Neuronal stem cell (in vitro differentiated cells): Measurements from ENCODE around the gene LSP1.
A peak's percentile ranks its signal among the peaks of the same experiment; 100 is the strongest.
"Not testable (repeated sequence)": the region's sequence is repeated elsewhere in the genome, so short reads cannot be mapped to it uniquely, and the experiment has no call there.

ENCODE experiments used
- DNase-seq: peaks from one replicate; pipeline ENCODE4 v3.0.0-alpha.2; 2013; ENCODE audit warnings: low spot score
- H2AFZ ChIP-seq: one replicate; pipeline ENCODE4 v1.6.1; 2013; ENCODE audit warnings: mild to moderate bottlenecking, low read length, inconsistent platforms
- H2AK5ac ChIP-seq: 2 replicates; pipeline ENCODE4 v1.6.1; 2013; ENCODE audit warnings: low read depth, mild to moderate bottlenecking, inconsistent platforms, low read length, moderate library complexity, mixed read lengths
- H2BK120ac ChIP-seq: 2 replicates; pipeline ENCODE4 v1.6.1; 2013; ENCODE audit warnings: low read depth, mild to moderate bottlenecking, inconsistent platforms, low read length, moderate library complexity, mixed read lengths
- H2BK12ac ChIP-seq: one replicate; pipeline ENCODE4 v1.6.1; 2013; ENCODE audit warnings: low read length, inconsistent platforms
- H2BK15ac ChIP-seq: 2 replicates; pipeline ENCODE4 v1.6.1; 2013; ENCODE audit warnings: mild to moderate bottlenecking, low read length, inconsistent platforms, mixed read lengths
- H2BK5ac ChIP-seq: one replicate; pipeline ENCODE4 v1.6.1; 2013; ENCODE audit warnings: inconsistent platforms, mild to moderate bottlenecking, low read length, moderate library complexity
- H3K14ac ChIP-seq: one replicate; pipeline ENCODE4 v1.6.1; 2013; ENCODE audit warnings: low read length, inconsistent platforms
- H3K18ac ChIP-seq: 2 replicates; pipeline ENCODE4 v1.6.1; 2013; ENCODE audit warnings: low read length, inconsistent platforms
- H3K23ac ChIP-seq: 2 replicates; pipeline ENCODE4 v1.6.1; 2013; ENCODE audit warnings: low read depth, mild to moderate bottlenecking, mixed read lengths, low read length, inconsistent platforms; ENCODE audit not compliant: poor library complexity
- H3K27ac ChIP-seq: replicated peaks from 3 replicates; pipeline ENCODE4 v1.5.1; 2013; ENCODE audit warnings: low read length, inconsistent platforms
- H3K27me3 ChIP-seq, 3 experiments: 2 replicates each; pipeline ENCODE4 v1.6.1; 2013; ENCODE audit warnings: low read length in 3 of 3, mild to moderate bottlenecking in 2 of 3, inconsistent platforms in 1 of 3, low read depth in 1 of 3, mixed read lengths in 1 of 3, moderate library complexity in 1 of 3; ENCODE audit not compliant: control insufficient read depth in 3 of 3, insufficient read depth in 3 of 3
- H3K36me3 ChIP-seq, 2 donors: replicated peaks in 1 of 2; 2 replicates each; pipeline ENCODE4 v1.6.1; 2013; ENCODE audit warnings: low read length in 2 of 2; ENCODE audit not compliant: control insufficient read depth in 2 of 2, insufficient read depth in 2 of 2
- H3K4ac ChIP-seq: 2 replicates; pipeline ENCODE4 v1.6.1; 2013; ENCODE audit warnings: inconsistent platforms, mild to moderate bottlenecking, low read length, moderate library complexity
- H3K4me1 ChIP-seq, 2 donors: 1 replicate in 1 of 2; 2 replicates in 1 of 2; pipeline ENCODE4 v1.6.1; 2013; ENCODE audit warnings: low read length in 2 of 2, low read depth in 1 of 2; ENCODE audit not compliant: control insufficient read depth in 2 of 2, insufficient read depth in 1 of 2
- H3K4me2 ChIP-seq: one replicate; pipeline ENCODE4 v1.6.1; 2013; ENCODE audit warnings: mild to moderate bottlenecking, low read length, inconsistent platforms; ENCODE audit not compliant: insufficient read depth, poor library complexity, severe bottlenecking
- H3K4me3 ChIP-seq, 2 donors: 2 replicates each; pipeline ENCODE4 v1.5.1; 2013; ENCODE audit warnings: low read length in 2 of 2, mild to moderate bottlenecking in 2 of 2, inconsistent platforms in 1 of 2, moderate library complexity in 1 of 2
- H3K79me1 ChIP-seq: one replicate; pipeline ENCODE4 v1.6.1; 2013; ENCODE audit warnings: low read depth, mild to moderate bottlenecking, inconsistent platforms, low read length, moderate library complexity
- H3K9ac ChIP-seq: one replicate; pipeline ENCODE4 v1.6.1; 2013; ENCODE audit warnings: mild to moderate bottlenecking, low read depth, low read length, inconsistent platforms; ENCODE audit not compliant: poor library complexity
- H3K9me3 ChIP-seq, 2 donors: replicated peaks in 1 of 2; 2 replicates each; pipeline versions ENCODE3 to v1.6.1; 2013; ENCODE audit warnings: low read length in 2 of 2, mild to moderate bottlenecking in 2 of 2, inconsistent platforms in 1 of 2, low read depth in 1 of 2, mixed read lengths in 1 of 2, moderate library complexity in 1 of 2; ENCODE audit not compliant: control insufficient read depth in 2 of 2, insufficient read depth in 1 of 2
- H4K8ac ChIP-seq: one replicate; pipeline ENCODE4 v1.6.1; 2013; ENCODE audit warnings: low read depth, mild to moderate bottlenecking, inconsistent platforms, low read length, moderate library complexity
- H4K91ac ChIP-seq: one replicate; pipeline ENCODE4 v1.6.1; 2013; ENCODE audit warnings: low read length, low read depth, mild to moderate bottlenecking, inconsistent platforms; ENCODE audit not compliant: poor library complexity
- WGBS, 2 donors: extraction: QIAGEN DNeasy Blood & Tissue Kit; methylation state at CpG; one replicate each; pipeline ENCODE4 v1.1.7; 2013; ENCODE audit warnings: missing lambda C conversion rate in 2 of 2, mixed read lengths in 1 of 2; ENCODE audit not compliant: insufficient read length in 2 of 2, insufficient replicate concordance in 1 of 2; ENCODE audit errors: extremely low coverage in 2 of 2; 5-methylcytosine and 5-hydroxymethylcytosine counted together

Gene LSP1

GRCh38 chr11:1813356-1813755, 39.5 kb upstream of the LSP1 start:
- H2BK12ac ChIP-seq, H4K8ac ChIP-seq, H2AK5ac ChIP-seq, H3K14ac ChIP-seq, H3K27ac ChIP-seq, H2AFZ ChIP-seq, H3K18ac ChIP-seq, H3K79me1 ChIP-seq, H2BK15ac ChIP-seq, H3K36me3 ChIP-seq, H3K4ac ChIP-seq, H4K91ac ChIP-seq, H3K4me2 ChIP-seq, H3K9ac ChIP-seq, H3K4me1 ChIP-seq, H2BK120ac ChIP-seq, H3K23ac ChIP-seq, H3K4me3 ChIP-seq, H3K9me3 ChIP-seq, DNase-seq, H2BK5ac ChIP-seq: not testable (repeated sequence)
- H3K27me3 ChIP-seq: peaks cover 0 to 11% (median 0%) of the 10 kb centered on the region in 3 experiments
- WGBS, 2 donors: no CpG with 5 or more reads among the region's 9 CpGs

GRCh38 chr11:1814691-1815090, 38.2 kb upstream of the LSP1 start:
- H4K8ac ChIP-seq: no peak overlapping the region

DNA sequence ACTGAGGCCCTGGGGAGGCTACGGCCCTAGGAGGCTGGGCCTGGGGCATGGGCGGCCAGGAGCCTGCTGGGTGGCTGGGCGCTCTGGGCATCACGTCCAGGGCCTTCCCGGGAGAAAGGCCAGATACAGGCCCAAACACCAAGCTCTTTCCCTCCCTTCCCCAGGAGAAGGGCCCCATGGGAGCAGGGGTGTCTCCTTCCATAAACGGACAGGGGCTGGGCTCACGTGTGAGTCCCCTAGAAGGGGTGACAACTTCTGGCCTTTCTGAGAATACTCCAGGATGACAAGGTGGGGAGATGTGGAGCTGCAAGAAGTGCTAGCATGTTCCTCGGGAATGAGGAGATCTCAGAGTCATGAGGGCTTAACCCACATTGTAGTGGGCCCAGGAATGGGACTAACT, 37.6 kb upstream of the LSP1 start:
- no peak overlapping the region for H3K4me3 ChIP-seq
- H3K18ac ChIP-seq: peak overlapping the region; percentile 57
- H3K27me3 ChIP-seq: peaks cover 0 to 13% (median 0%) of the 10 kb centered on the region in 3 experiments
- peak overlapping the region; percentile 69 for H2BK15ac ChIP-seq
- no peak overlapping the region for H3K14ac ChIP-seq
- H4K8ac ChIP-seq: no peak overlapping the region
- no CpG with 5 or more reads among the region's 8 CpGs for WGBS, 2 donors
- no peak overlapping the region for H3K4ac ChIP-seq
- H3K23ac ChIP-seq: no peak overlapping the region
- H3K79me1 ChIP-seq: no peaks in the 10 kb centered on the region
- H3K4me1 ChIP-seq: no peaks in the 10 kb centered on the region
- H3K9ac ChIP-seq: no peak overlapping the region
- H2AK5ac ChIP-seq: peak overlapping the region; percentile 82
- H2BK120ac ChIP-seq: no peak overlapping the region
- H3K27ac ChIP-seq: no peak overlapping the region
- DNase-seq: no peak
- H2AFZ ChIP-seq: no peak overlapping the region
- no peak overlapping the region for H4K91ac ChIP-seq
- no peak overlapping the region for H3K4me2 ChIP-seq
- H3K36me3 ChIP-seq: no peaks in the 10 kb centered on the region
- H2BK12ac ChIP-seq: no peak overlapping the region
- H2BK5ac ChIP-seq: no peak overlapping the region
- H3K9me3 ChIP-seq: peaks cover 0 to 6% of the 10 kb centered on the region in 2 donors

More at GRCh38 chr11:1814691-1815090, 38.2 kb upstream of the LSP1 start:
- Histone ChIP-seq H3K4me3 (no peak overlapping the region), H2BK15ac (no peak overlapping the region), H3K14ac (no peak overlapping the region), H3K18ac (no peak overlapping the region), H4K91ac (no peak overlapping the region), H3K4ac (no peak overlapping the region), H3K27ac (no peak overlapping the region), H2AK5ac (no peak overlapping the region), H3K79me1 (no peaks in the 10 kb centered on the region), H3K9me3 (peaks cover 0 to 6% of the 10 kb centered on the region in 2 donors), H2BK12ac (no peak overlapping the region), H3K23ac (no peak overlapping the region), H2BK120ac (no peak overlapping the region), H3K4me2 (no peak overlapping the region), H3K9ac (no peak overlapping the region), H2BK5ac (no peak overlapping the region), H3K27me3 (peaks cover 0 to 12% (median 0%) of the 10 kb centered on the region in 3 experiments), H3K4me1 (no peaks in the 10 kb centered on the region), H2AFZ (no peak overlapping the region), H3K36me3 (no peaks in the 10 kb centered on the region)
- WGBS, 2 donors: no CpG with 5 or more reads among the region's 10 CpGs
- no peak for DNase-seq

GRCh38 chr11:1815751-1816150, 37.1 kb upstream of the LSP1 start:
- no peak overlapping the region for H3K14ac ChIP-seq
- no peaks in the 10 kb centered on the region for H3K36me3 ChIP-seq
- peaks cover 0 to 9% (median 0%) of the 10 kb centered on the region in 3 experiments for H3K27me3 ChIP-seq
- no peak overlapping the region for H4K8ac ChIP-seq
- H2BK120ac ChIP-seq: no peak overlapping the region
- no peak overlapping the region for H4K91ac ChIP-seq
- H3K4me2 ChIP-seq: no peak overlapping the region
- no peak for DNase-seq
- H3K27ac ChIP-seq: no peak overlapping the region
- H3K4me1 ChIP-seq: no peaks in the 10 kb centered on the region
- WGBS, 2 donors: no CpG with 5 or more reads among the region's 7 CpGs
- no peak overlapping the region for H3K4ac ChIP-seq
- H2BK15ac ChIP-seq: peak overlapping the region; percentile 69
- H2AK5ac ChIP-seq: peak overlapping the region; percentile 82
- no peak overlapping the region for H2BK5ac ChIP-seq
- H2BK12ac ChIP-seq: no peak overlapping the region
- no peak overlapping the region for H2AFZ ChIP-seq
- H3K9me3 ChIP-seq: peaks cover 0 to 6% of the 10 kb centered on the region in 2 donors
- no peak overlapping the region for H3K4me3 ChIP-seq
- H3K79me1 ChIP-seq: no peaks in the 10 kb centered on the region
- H3K9ac ChIP-seq: no peak overlapping the region
- H3K23ac ChIP-seq: no peak overlapping the region
- no peak overlapping the region for H3K18ac ChIP-seq
